ENCODE data around the gene EPS15. TPM values are rescaled to one million over a fixed set of nuclear protein-coding genes. Genes with fewer than 3 reads are reported as not detected.

Gene EPS15
- total RNA-seq, 4 donors from 2014 or later = 43.8 to 74.0 (median 59.9) TPM

GRCh38 chr1:51372561-51372960 lies 146.5 kb downstream of the EPS15 start:
- no peak overlapping the region for H3K27ac ChIP-seq
- in situ Hi-C loops (cut with MboI; ENCODE audit: low pct_ligation_motif_present in 1 of 4, low pct_unique_long_range_greater_than_20kb in 1 of 4, low sequenced_read_pairs in 3 of 4) = loop anchor here in 1 of 4 donors (25.0 kb wide), 1 partner anchor 165 kb away; no protein-coding TSS in a partner anchor
- no peaks in the 10 kb centered on the region for H3K4me1 ChIP-seq
- no peaks in the 10 kb centered on the region for H3K9me3 ChIP-seq
- H3K4me3 ChIP-seq = no peak overlapping the region
- H3K36me3 ChIP-seq = peaks cover 0 to 11% (median 0%) of the 10 kb centered on the region in 4 donors
- intact Hi-C loops (cut with DNase I; ENCODE audit: low total_unique reads) = no loop called here
- no peak for TF ChIP-seq POLR2AphosphoS5 (IDR thresholded peaks at IDR 0.05)
- no peak for TF ChIP-seq CTCF (IDR thresholded peaks at IDR 0.05)
- TF ChIP-seq POLR2A (IDR thresholded peaks at IDR 0.05) = no peak
- TF ChIP-seq EP300 (IDR thresholded peaks at IDR 0.05; ENCODE audit: low read depth) = no peak
- H3K27me3 ChIP-seq = no peaks in the 10 kb centered on the region
- DNase-seq = no peak

GRCh38 chr1:51369171-51369570 lies 149.9 kb downstream of the EPS15 start:
- intact Hi-C loops (cut with DNase I; ENCODE audit: low total_unique reads) = no loop called here
- Histone ChIP-seq H3K27me3 (no peaks in the 10 kb centered on the region), H3K9me3 (no peaks in the 10 kb centered on the region), H3K4me3 (no peak overlapping the region), H3K27ac (no peak overlapping the region), H3K36me3 (peaks cover 0 to 18% (median 7%) of the 10 kb centered on the region in 4 donors), H3K4me1 (no peaks in the 10 kb centered on the region)
- in situ Hi-C loops (cut with MboI; ENCODE audit: low pct_ligation_motif_present in 1 of 4, low pct_unique_long_range_greater_than_20kb in 1 of 4, low sequenced_read_pairs in 3 of 4) = loop anchor here in 1 of 4 donors (25.0 kb wide), 1 partner anchor 168 kb away; no protein-coding TSS in a partner anchor
- TF ChIP-seq POLR2AphosphoS5 (IDR thresholded peaks at IDR 0.05) (no peak), CTCF (IDR thresholded peaks at IDR 0.05) (no peak), EP300 (IDR thresholded peaks at IDR 0.05; ENCODE audit: low read depth) (no peak), POLR2A (IDR thresholded peaks at IDR 0.05) (no peak)
- DNase-seq = no peak
- WGBS, 2 donors (ENCODE audit: low coverage in 1 of 2) = 93 to 94% methylated on average over 4 of the region's 4 CpGs

GRCh38 chr1:51365774-51366173 lies 153.3 kb downstream of the EPS15 start:
- 96% methylated on average over 1 of the region's 1 CpG; no CpG with 5 or more reads in 1 of the 2 donors for WGBS, 2 donors (ENCODE audit: low coverage in 1 of 2)
- Histone ChIP-seq H3K4me3 (no peak overlapping the region), H3K36me3 (peaks cover 0 to 27% (median 7%) of the 10 kb centered on the region in 4 donors), H3K4me1 (no peaks in the 10 kb centered on the region), H3K27me3 (no peaks in the 10 kb centered on the region), H3K9me3 (no peaks in the 10 kb centered on the region), H3K27ac (no peak overlapping the region)
- in situ Hi-C loops (cut with MboI; ENCODE audit: low pct_ligation_motif_present in 1 of 4, low pct_unique_long_range_greater_than_20kb in 1 of 4, low sequenced_read_pairs in 3 of 4) = loop anchor here in 1 of 4 donors (25.0 kb wide), 1 partner anchor 172 kb away; no protein-coding TSS in a partner anchor
- DNase-seq = no peak
- intact Hi-C loops (cut with DNase I; ENCODE audit: low total_unique reads) = no loop called here
- TF ChIP-seq POLR2AphosphoS5 (IDR thresholded peaks at IDR 0.05) (no peak), CTCF (IDR thresholded peaks at IDR 0.05) (no peak), POLR2A (IDR thresholded peaks at IDR 0.05) (no peak), EP300 (IDR thresholded peaks at IDR 0.05; ENCODE audit: low read depth) (no peak)

- in situ Hi-C loops (cut with MboI; ENCODE audit: low pct_ligation_motif_present in 1 of 4, low pct_unique_long_range_greater_than_20kb in 1 of 4, low sequenced_read_pairs in 3 of 4) (loop anchor here in 1 of 4 donors (25.0 kb wide), 1 partner anchor 177 kb away; no protein-coding TSS in a partner anchor), intact Hi-C loops (cut with DNase I; ENCODE audit: low total_unique reads) (no loop called here)
- H3K4me3 ChIP-seq = no peak overlapping the region
- H3K4me1 ChIP-seq = no peaks in the 10 kb centered on the region
- no peak for DNase-seq
- 61% methylated on average over 4 of the region's 4 CpGs; no CpG with 5 or more reads in 1 of the 2 donors for WGBS, 2 donors (ENCODE audit: low coverage in 1 of 2)
- no peak for TF ChIP-seq CTCF (IDR thresholded peaks at IDR 0.05)
- no peak for TF ChIP-seq POLR2AphosphoS5 (IDR thresholded peaks at IDR 0.05)
- no peak for TF ChIP-seq EP300 (IDR thresholded peaks at IDR 0.05; ENCODE audit: low read depth)
- no peak for TF ChIP-seq POLR2A (IDR thresholded peaks at IDR 0.05)
- H3K27ac ChIP-seq = no peak overlapping the region
- H3K9me3 ChIP-seq = no peaks in the 10 kb centered on the region
- H3K27me3 ChIP-seq = no peaks in the 10 kb centered on the region
- H3K36me3 ChIP-seq = peaks cover 0 to 39% (median 12%) of the 10 kb centered on the region in 4 donors
Measured at GRCh38 chr1:51359879-51360278, 159.2 kb downstream of the EPS15 start.

All from transverse colon (tissue), 4 donors.